H9 (cell line): ENCODE results near the gene CD9. TPM values are rescaled to one million over a fixed set of nuclear protein-coding genes. Genes with fewer than 3 reads are reported as not detected.

Source experiments
- DNase-seq: peaks from one replicate; pipeline ENCODE4 v3.0.0-alpha.2; 2017
- H2AFZ ChIP-seq: one replicate; pipeline ENCODE4 v1.6.1; 2013; ENCODE audit warnings: mild to moderate bottlenecking, low read length, control low read depth, moderate library complexity
- H2AK5ac ChIP-seq: 2 replicates; pipeline ENCODE4 v1.6.1; 2013; ENCODE audit warnings: low read length, control low read depth, mixed read lengths; ENCODE audit not compliant: insufficient read length
- H2BK120ac ChIP-seq: one replicate; pipeline ENCODE4 v1.6.1; 2013; ENCODE audit warnings: low read depth, mild to moderate bottlenecking, low read length, control low read depth, inconsistent platforms; ENCODE audit not compliant: poor library complexity, severe bottlenecking
- H2BK12ac ChIP-seq: 2 replicates; pipeline ENCODE4 v1.6.1; 2013; ENCODE audit warnings: low read length, control low read depth, mixed read lengths, low read depth; ENCODE audit not compliant: insufficient read length
- H2BK15ac ChIP-seq: 2 replicates; pipeline ENCODE4 v1.6.1; 2013; ENCODE audit warnings: low read depth, low read length, control low read depth
- H2BK20ac ChIP-seq: one replicate; pipeline ENCODE4 v1.6.1; 2013; ENCODE audit warnings: low read depth, mild to moderate bottlenecking, low read length, control low read depth, inconsistent platforms; ENCODE audit not compliant: poor library complexity, severe bottlenecking
- H2BK5ac ChIP-seq: 2 replicates; pipeline ENCODE4 v1.6.1; 2013; ENCODE audit warnings: low read length, control low read depth, mixed read lengths; ENCODE audit not compliant: insufficient read length
- H3K14ac ChIP-seq: 2 replicates; pipeline ENCODE4 v1.6.1; 2013; ENCODE audit warnings: low read length, control low read depth; ENCODE audit not compliant: insufficient read depth
- H3K18ac ChIP-seq: 2 replicates; pipeline ENCODE4 v1.6.1; 2013; ENCODE audit warnings: low read depth, mild to moderate bottlenecking, mixed read lengths, low read length, control low read depth; ENCODE audit not compliant: insufficient read length
- H3K23ac ChIP-seq: 2 replicates; pipeline ENCODE4 v1.6.1; 2013; ENCODE audit warnings: low read length, control low read depth, mixed read lengths, low read depth; ENCODE audit not compliant: insufficient read length
- H3K23me2 ChIP-seq: 2 replicates; pipeline ENCODE4 v1.6.1; 2013; ENCODE audit warnings: low read depth, mild to moderate bottlenecking, mixed read lengths, low read length, control low read depth; ENCODE audit not compliant: insufficient read length, poor library complexity, severe bottlenecking
- H3K27ac ChIP-seq: 2 replicates; pipeline ENCODE4 v1.5.1; 2013; ENCODE audit warnings: low read length, control low read depth, mixed read lengths, low read depth; ENCODE audit not compliant: insufficient read length
- H3K27me3 ChIP-seq: 2 replicates; pipeline ENCODE4 v1.6.1; 2013; ENCODE audit warnings: low read length, control low read depth, inconsistent platforms; ENCODE audit not compliant: insufficient read depth
- H3K4ac ChIP-seq: 2 replicates; pipeline ENCODE4 v1.6.1; 2013; ENCODE audit warnings: low read depth, mild to moderate bottlenecking, control low read depth, inconsistent platforms, low read length, moderate library complexity
- H3K4me1 ChIP-seq: 2 replicates; pipeline ENCODE4 v1.6.1; 2013; ENCODE audit warnings: low read length, control low read depth, inconsistent platforms; ENCODE audit not compliant: insufficient read depth
- H3K4me2 ChIP-seq: 2 replicates; pipeline ENCODE4 v1.6.1; 2013; ENCODE audit warnings: low read length, control low read depth, mixed read lengths; ENCODE audit not compliant: insufficient read length, insufficient read depth
- H3K56ac ChIP-seq: 2 replicates; pipeline ENCODE4 v1.6.1; 2013; ENCODE audit warnings: low read depth, mild to moderate bottlenecking, mixed read lengths, low read length, control low read depth; ENCODE audit not compliant: insufficient read length
- H3K79me1 ChIP-seq: 2 replicates; pipeline ENCODE4 v1.6.1; 2013; ENCODE audit warnings: low read depth, mild to moderate bottlenecking, moderate library complexity, low read length, control low read depth, inconsistent platforms; ENCODE audit not compliant: insufficient read depth, poor library complexity, severe bottlenecking
- H3K79me2 ChIP-seq: 2 replicates; pipeline ENCODE4 v1.6.1; 2013; ENCODE audit warnings: low read length, control low read depth, inconsistent platforms; ENCODE audit not compliant: insufficient read depth
- H3K9ac ChIP-seq: 2 replicates; pipeline ENCODE4 v1.6.1; 2013; ENCODE audit warnings: low read length, control low read depth, mixed read lengths; ENCODE audit not compliant: insufficient read length; ENCODE audit errors: extremely low read depth
- H3K9me3 ChIP-seq: one replicate; pipeline ENCODE4 v1.6.1; 2013; ENCODE audit warnings: low read depth, low read length, inconsistent platforms; ENCODE audit not compliant: control insufficient read depth
- H3T11ph ChIP-seq: one replicate; pipeline ENCODE4 v1.6.1; 2013; ENCODE audit warnings: mild to moderate bottlenecking, low read length, control low read depth, inconsistent platforms
- H4K20me1 ChIP-seq: one replicate; pipeline ENCODE4 v1.6.1; 2013; ENCODE audit not compliant: control insufficient read depth, insufficient read length, insufficient read depth
- H4K5ac ChIP-seq: 2 replicates; pipeline ENCODE4 v1.6.1; 2013; ENCODE audit warnings: low read depth, mild to moderate bottlenecking, mixed read lengths, low read length, control low read depth; ENCODE audit not compliant: insufficient read length
- H4K8ac ChIP-seq: replicated peaks from 2 replicates; pipeline ENCODE4 v1.6.1; 2013; ENCODE audit warnings: low read length, control low read depth, mixed read lengths, low read depth; ENCODE audit not compliant: insufficient read length
- H4K91ac ChIP-seq: 2 replicates; pipeline ENCODE4 v1.6.1; 2013; ENCODE audit warnings: low read depth, mild to moderate bottlenecking, moderate library complexity, mixed read lengths, low read length, control low read depth; ENCODE audit not compliant: insufficient read length
- H3K27ac Mint-ChIP-seq, 3 experiments: 2 replicates in 2 of 3; 3 replicates in 1 of 3; pipeline ENCODE4 v1.8.0; 2020 to 2021; ENCODE audit warnings: mixed read lengths in 3 of 3, mild to moderate bottlenecking in 1 of 3, moderate library complexity in 1 of 3
- H3K27me3 Mint-ChIP-seq: 2 replicates; pipeline ENCODE4 v1.8.0; 2021; ENCODE audit warnings: low read depth, mild to moderate bottlenecking, moderate library complexity, mixed read lengths
- H3K36me3 Mint-ChIP-seq, 3 experiments: 2 replicates in 2 of 3; 3 replicates in 1 of 3; pipeline ENCODE4 v1.8.0; 2020 to 2021; ENCODE audit warnings: low read depth in 3 of 3, mixed read lengths in 3 of 3; ENCODE audit not compliant: insufficient read depth in 1 of 3
- H3K4me1 Mint-ChIP-seq, 2 experiments: 2 replicates each; pipeline ENCODE4 v1.8.0; 2020; ENCODE audit warnings: mixed read lengths in 2 of 2
- H3K4me3 Mint-ChIP-seq, 2 experiments: 2 replicates in 1 of 2; 3 replicates in 1 of 2; pipeline ENCODE4 v1.8.0; 2020 to 2021; ENCODE audit warnings: mild to moderate bottlenecking in 2 of 2, mixed read lengths in 2 of 2, moderate library complexity in 1 of 2
- H3K9me3 Mint-ChIP-seq, 2 experiments: 2 replicates in 1 of 2; 3 replicates in 1 of 2; pipeline ENCODE4 v1.8.0; 2020; ENCODE audit warnings: mild to moderate bottlenecking in 2 of 2, mixed read lengths in 2 of 2, moderate library complexity in 1 of 2
- WGBS: extraction: QIAGEN DNeasy Blood & Tissue Kit; methylation state at CpG from one replicate; pipeline ENCODE4 v1.1.7; 2013; ENCODE audit warnings: missing lambda C conversion rate, low lambda C conversion rate, mixed read lengths; ENCODE audit not compliant: insufficient read length; ENCODE audit errors: extremely low coverage; 5-methylcytosine and 5-hydroxymethylcytosine counted together
- total RNA-seq: library from RNA; stranded (reverse); gene quantifications from 2 replicates; pipeline ENCODE4 v1.2.1, GENCODE V29; 2021
- TF ChIP-seq, protein P1 (sequence below): fragments of 200-600 bp; sonication (generic); conservative IDR thresholded peaks from 3 replicates; pipeline ENCODE4 v1.8.0; 2021; ENCODE audit warnings: antibody characterized with exemption, mild to moderate bottlenecking

CD9 gene
- total RNA-seq, 1 experiment from 2014 or later: 132 TPM

- H3K4ac ChIP-seq: no peak overlapping the region
- H3K4me1 Mint-ChIP-seq: peaks cover 11 to 20% of the 10 kb centered on the region in 2 experiments
- no peak overlapping the region for H3K14ac ChIP-seq
- H2AK5ac ChIP-seq: no peak overlapping the region
- no peak overlapping the region for H3T11ph ChIP-seq
- no peak overlapping the region for H3K4me2 ChIP-seq
- no peak overlapping the region for H4K91ac ChIP-seq
- H3K18ac ChIP-seq: no peak overlapping the region
- peaks cover 0 to 6% (median 0%) of the 10 kb centered on the region in 3 experiments; a peak in 3 of 7 replicates for H3K36me3 Mint-ChIP-seq
- TF ChIP-seq, protein P1, sequence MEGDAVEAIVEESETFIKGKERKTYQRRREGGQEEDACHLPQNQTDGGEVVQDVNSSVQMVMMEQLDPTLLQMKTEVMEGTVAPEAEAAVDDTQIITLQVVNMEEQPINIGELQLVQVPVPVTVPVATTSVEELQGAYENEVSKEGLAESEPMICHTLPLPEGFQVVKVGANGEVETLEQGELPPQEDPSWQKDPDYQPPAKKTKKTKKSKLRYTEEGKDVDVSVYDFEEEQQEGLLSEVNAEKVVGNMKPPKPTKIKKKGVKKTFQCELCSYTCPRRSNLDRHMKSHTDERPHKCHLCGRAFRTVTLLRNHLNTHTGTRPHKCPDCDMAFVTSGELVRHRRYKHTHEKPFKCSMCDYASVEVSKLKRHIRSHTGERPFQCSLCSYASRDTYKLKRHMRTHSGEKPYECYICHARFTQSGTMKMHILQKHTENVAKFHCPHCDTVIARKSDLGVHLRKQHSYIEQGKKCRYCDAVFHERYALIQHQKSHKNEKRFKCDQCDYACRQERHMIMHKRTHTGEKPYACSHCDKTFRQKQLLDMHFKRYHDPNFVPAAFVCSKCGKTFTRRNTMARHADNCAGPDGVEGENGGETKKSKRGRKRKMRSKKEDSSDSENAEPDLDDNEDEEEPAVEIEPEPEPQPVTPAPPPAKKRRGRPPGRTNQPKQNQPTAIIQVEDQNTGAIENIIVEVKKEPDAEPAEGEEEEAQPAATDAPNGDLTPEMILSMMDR: no peak
- no peaks in the 10 kb centered on the region; the same call in none of the 2 replicates for H3K27me3 Mint-ChIP-seq
- no peak overlapping the region for H4K8ac ChIP-seq
- H3K9ac ChIP-seq: no peak overlapping the region
- no peak overlapping the region for H3K4me3 Mint-ChIP-seq
- H3K79me2 ChIP-seq: no peaks in the 10 kb centered on the region
- no peak overlapping the region for H2BK12ac ChIP-seq
- H2BK5ac ChIP-seq: no peak overlapping the region
- H3K23ac ChIP-seq: no peak overlapping the region
- H4K20me1 ChIP-seq: no peaks in the 10 kb centered on the region
- no peaks in the 10 kb centered on the region for H3K27me3 ChIP-seq
- H2BK15ac ChIP-seq: no peak overlapping the region
- no peak overlapping the region for H4K5ac ChIP-seq
- no peak overlapping the region for H2BK20ac ChIP-seq
- 0 out of 7 replicates have a peak overlapping the region, but pooled peaks of 1 of the 3 experiments have one; percentile 63 for H3K27ac Mint-ChIP-seq
- H3K27ac ChIP-seq: no peak overlapping the region
- no peaks in the 10 kb centered on the region for H3K23me2 ChIP-seq
- H2BK120ac ChIP-seq: no peak overlapping the region
- no peak overlapping the region for H3K56ac ChIP-seq
- no peak overlapping the region for H2AFZ ChIP-seq
- no CpG with 5 or more reads among the region's 13 CpGs for WGBS
- H3K9me3 ChIP-seq: no peaks in the 10 kb centered on the region
- H3K9me3 Mint-ChIP-seq: peaks cover 3 to 4% of the 10 kb centered on the region in 2 experiments; a peak in 4 of 5 replicates
- no peaks in the 10 kb centered on the region for H3K79me1 ChIP-seq
- no peak for DNase-seq
- no peaks in the 10 kb centered on the region for H3K4me1 ChIP-seq
These were observed 14.0 kb upstream of the CD9 start for GRCh38 chr12:6185961-6186827.
